ENCODE results near the gene PTH2R. TPM values are rescaled to one million over a fixed set of nuclear protein-coding genes. Genes with fewer than 3 reads are reported as not detected.

PTH2R gene
- total RNA-seq, 1 experiment from 2014 or later: not detected

GRCh38 chr2:208451061-208451460 is 44.5 kb downstream of the PTH2R start:
- no peak overlapping the region for H2AFZ ChIP-seq (ENCODE audit: low read length)
- H3K79me2 ChIP-seq (ENCODE audit: low read length): no peaks in the 10 kb centered on the region
- H3K36me3 ChIP-seq (ENCODE audit: low read depth, low read length): no peaks in the 10 kb centered on the region
- no peak overlapping the region for H3K27ac ChIP-seq (ENCODE audit: low read length)
- intact Hi-C loops (cut with micrococcal nuclease): no loop called here
- no peak overlapping the region for H3K9ac ChIP-seq (ENCODE audit: low read length)
- BruUV-seq (replicated peaks): no TSS peak
- ATAC-seq (no peak), DNase-seq (no peak)
- no peaks in the 10 kb centered on the region for H3F3A ChIP-seq (ENCODE audit: low read length, unreplicated experiment)
- H3K4me2 ChIP-seq (ENCODE audit: low read length): no peak overlapping the region
- peaks cover 26% of the 10 kb centered on the region; the same call in 1 of the 2 replicates for H3K27me3 ChIP-seq (ENCODE audit: low read length)
- ChIA-PET POLR2A (ENCODE audit: unreplicated experiment) (no interaction called here), CTCF (no interaction called here)
- H3K9me3 ChIP-seq (ENCODE audit: low read length): no peaks in the 10 kb centered on the region
- H3K4me1 ChIP-seq (ENCODE audit: insufficient read depth, low read length): no peaks in the 10 kb centered on the region
- H3K4me3 ChIP-seq (ENCODE audit: low read length): no peak overlapping the region
- no peaks in the 10 kb centered on the region for H3K9me2 ChIP-seq (replicated peaks; ENCODE audit: low read length)
- TF ChIP-seq EZH2 (IDR thresholded peaks at IDR 0.05; ENCODE audit: low read length, unreplicated experiment) (no peak), EZH2phosphoT487 (IDR thresholded peaks at IDR 0.05; ENCODE audit: borderline replicate concordance, low read length) (no peak), CTCF (conservative IDR thresholded peaks at IDR 0.05; ENCODE audit: low read depth, low read length) (no peak)
- no peaks in the 10 kb centered on the region for H4K20me1 ChIP-seq (ENCODE audit: low read length)

DNA sequence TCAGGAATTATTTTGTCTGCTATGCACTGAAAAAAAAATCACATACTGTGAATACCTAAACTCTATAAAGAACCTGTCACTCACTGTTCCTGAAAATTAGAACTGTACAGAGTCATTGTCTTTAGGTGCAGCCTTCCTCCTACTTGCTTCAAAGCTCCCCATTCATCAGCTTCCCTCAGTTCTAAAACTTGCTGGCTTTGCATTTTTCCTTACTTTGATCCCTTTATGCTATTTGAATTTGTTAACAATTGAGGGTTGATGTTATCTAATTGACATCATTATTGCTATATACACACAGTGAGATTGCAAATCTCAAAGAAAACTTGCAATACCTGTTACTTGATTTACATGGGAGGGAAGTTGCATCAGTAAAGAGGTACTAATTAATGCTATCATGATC is 48.3 kb downstream of the PTH2R start:
- no peak for TF ChIP-seq CTCF (conservative IDR thresholded peaks at IDR 0.05; ENCODE audit: low read depth, low read length)
- no peak for TF ChIP-seq EZH2phosphoT487 (IDR thresholded peaks at IDR 0.05; ENCODE audit: borderline replicate concordance, low read length)
- TF ChIP-seq EZH2 (IDR thresholded peaks at IDR 0.05; ENCODE audit: low read length, unreplicated experiment): no peak
- ATAC-seq (no peak), DNase-seq (no peak)
- Histone ChIP-seq H3K9me3 (ENCODE audit: low read length) (no peaks in the 10 kb centered on the region), H3K79me2 (ENCODE audit: low read length) (no peaks in the 10 kb centered on the region), H3K4me1 (ENCODE audit: insufficient read depth, low read length) (no peaks in the 10 kb centered on the region), H2AFZ (ENCODE audit: low read length) (no peak overlapping the region), H3K4me2 (ENCODE audit: low read length) (no peak overlapping the region), H3F3A (ENCODE audit: low read length, unreplicated experiment) (no peaks in the 10 kb centered on the region), H3K27me3 (ENCODE audit: low read length) (peaks cover 22% of the 10 kb centered on the region; the same call in 1 of the 2 replicates), H4K20me1 (ENCODE audit: low read length) (no peaks in the 10 kb centered on the region), H3K4me3 (ENCODE audit: low read length) (no peak overlapping the region), H3K9ac (ENCODE audit: low read length) (no peak overlapping the region), H3K9me2 (replicated peaks; ENCODE audit: low read length) (no peaks in the 10 kb centered on the region), H3K27ac (ENCODE audit: low read length) (no peak overlapping the region), H3K36me3 (ENCODE audit: low read depth, low read length) (no peaks in the 10 kb centered on the region)
- CTCF ChIA-PET: no interaction called here
- no TSS peak for BruUV-seq (replicated peaks)
- POLR2A ChIA-PET (ENCODE audit: unreplicated experiment): no interaction called here
- intact Hi-C loops (cut with micrococcal nuclease): no loop called here

DNA sequence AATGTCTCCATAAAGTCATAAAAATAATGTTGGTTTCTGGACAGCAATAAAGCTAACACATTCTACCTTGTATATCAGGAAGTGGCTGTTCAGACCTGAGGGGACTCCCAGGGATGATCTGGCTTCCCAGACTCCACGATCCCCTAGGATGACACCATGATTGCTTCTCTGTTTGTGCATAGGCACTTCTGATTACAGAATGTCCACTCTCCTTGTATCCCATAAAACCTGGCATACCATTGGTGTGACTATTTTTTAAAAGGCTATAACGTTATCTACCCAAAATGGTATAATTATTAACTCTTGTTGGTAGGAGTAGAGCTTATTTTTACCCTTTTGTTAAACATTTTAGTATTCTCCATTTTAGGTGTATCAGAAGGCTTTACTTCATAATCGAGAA is 57.1 kb downstream of the PTH2R start:
- ChIA-PET POLR2A (ENCODE audit: unreplicated experiment) (no interaction called here), CTCF (no interaction called here)
- H3K79me2 ChIP-seq (ENCODE audit: low read length): no peaks in the 10 kb centered on the region
- BruUV-seq (replicated peaks): no TSS peak
- no peaks in the 10 kb centered on the region for H3K4me1 ChIP-seq (ENCODE audit: insufficient read depth, low read length)
- no peaks in the 10 kb centered on the region for H4K20me1 ChIP-seq (ENCODE audit: low read length)
- no peak overlapping the region for H3K4me3 ChIP-seq (ENCODE audit: low read length)
- no peak overlapping the region for H3K9ac ChIP-seq (ENCODE audit: low read length)
- DNase-seq (no peak), ATAC-seq (no peak)
- no peaks in the 10 kb centered on the region for H3K9me3 ChIP-seq (ENCODE audit: low read length)
- peaks cover 13% of the 10 kb centered on the region; the same call in 1 of the 2 replicates for H3K27me3 ChIP-seq (ENCODE audit: low read length)
- H3K4me2 ChIP-seq (ENCODE audit: low read length): no peak overlapping the region
- TF ChIP-seq EZH2 (IDR thresholded peaks at IDR 0.05; ENCODE audit: low read length, unreplicated experiment): no peak
- H3K36me3 ChIP-seq (ENCODE audit: low read depth, low read length): no peaks in the 10 kb centered on the region
- H3K27ac ChIP-seq (ENCODE audit: low read length): no peak overlapping the region
- no peaks in the 10 kb centered on the region for H3K9me2 ChIP-seq (replicated peaks; ENCODE audit: low read length)
- H3F3A ChIP-seq (ENCODE audit: low read length, unreplicated experiment): no peaks in the 10 kb centered on the region
- no peak overlapping the region for H2AFZ ChIP-seq (ENCODE audit: low read length)
- intact Hi-C loops (cut with micrococcal nuclease): loop anchor here (5.0 kb wide), 1 partner anchor 744 kb away; no protein-coding TSS in a partner anchor
